Stimulated activated naive CD8-positive, alpha-beta T cell treated with anti-CD3 and anti-CD28 coated beads, Interleukin-15, Interleukin-2, amounts not matched to agents 100 ng/mL and 50 ng/mL, for 24 hours (primary cell): ENCODE results near the gene FBXO7.

Experiments used
- H3K27ac Mint-ChIP-seq: one replicate; pipeline ENCODE4 v1.8.0; 2021; ENCODE audit warnings: mild to moderate bottlenecking, mixed read lengths
- H3K27me3 Mint-ChIP-seq: one replicate; pipeline ENCODE4 v1.8.0; 2021; ENCODE audit warnings: mixed read lengths
- H3K36me3 Mint-ChIP-seq: one replicate; pipeline ENCODE4 v1.8.0; 2021; ENCODE audit warnings: low read depth, mixed read lengths
- H3K4me1 Mint-ChIP-seq: one replicate; pipeline ENCODE4 v1.8.0; 2021; ENCODE audit warnings: low read depth, mixed read lengths
- H3K4me3 Mint-ChIP-seq: one replicate; pipeline ENCODE4 v1.8.0; 2021; ENCODE audit warnings: mild to moderate bottlenecking, mixed read lengths
- H3K9me3 Mint-ChIP-seq: one replicate; pipeline ENCODE4 v1.8.0; 2021; ENCODE audit warnings: mixed read lengths

Gene FBXO7

GRCh38 chr22:32548039-32548438 lies 73.4 kb downstream of the FBXO7 start:
- H3K27ac Mint-ChIP-seq = no peak overlapping the region
- no peaks in the 10 kb centered on the region for H3K36me3 Mint-ChIP-seq
- peaks cover 6% of the 10 kb centered on the region for H3K27me3 Mint-ChIP-seq
- no peaks in the 10 kb centered on the region for H3K4me1 Mint-ChIP-seq
- no peak overlapping the region for H3K4me3 Mint-ChIP-seq
- no peaks in the 10 kb centered on the region for H3K9me3 Mint-ChIP-seq
